NCI-H1694 treated with DMSO at 0.1 percent for 48 hours (cell line): Measurements from ENCODE around the gene PHF23.
"Not testable (repeated sequence)": the region's sequence is repeated elsewhere in the genome, so short reads cannot be mapped to it uniquely, and the experiment has no call there.

Experiments
- DNase-seq: peaks from one replicate; lab custom pipeline; 2025; lab: John Stamatoyannopoulos, UW

The PHF23 gene

DNA sequence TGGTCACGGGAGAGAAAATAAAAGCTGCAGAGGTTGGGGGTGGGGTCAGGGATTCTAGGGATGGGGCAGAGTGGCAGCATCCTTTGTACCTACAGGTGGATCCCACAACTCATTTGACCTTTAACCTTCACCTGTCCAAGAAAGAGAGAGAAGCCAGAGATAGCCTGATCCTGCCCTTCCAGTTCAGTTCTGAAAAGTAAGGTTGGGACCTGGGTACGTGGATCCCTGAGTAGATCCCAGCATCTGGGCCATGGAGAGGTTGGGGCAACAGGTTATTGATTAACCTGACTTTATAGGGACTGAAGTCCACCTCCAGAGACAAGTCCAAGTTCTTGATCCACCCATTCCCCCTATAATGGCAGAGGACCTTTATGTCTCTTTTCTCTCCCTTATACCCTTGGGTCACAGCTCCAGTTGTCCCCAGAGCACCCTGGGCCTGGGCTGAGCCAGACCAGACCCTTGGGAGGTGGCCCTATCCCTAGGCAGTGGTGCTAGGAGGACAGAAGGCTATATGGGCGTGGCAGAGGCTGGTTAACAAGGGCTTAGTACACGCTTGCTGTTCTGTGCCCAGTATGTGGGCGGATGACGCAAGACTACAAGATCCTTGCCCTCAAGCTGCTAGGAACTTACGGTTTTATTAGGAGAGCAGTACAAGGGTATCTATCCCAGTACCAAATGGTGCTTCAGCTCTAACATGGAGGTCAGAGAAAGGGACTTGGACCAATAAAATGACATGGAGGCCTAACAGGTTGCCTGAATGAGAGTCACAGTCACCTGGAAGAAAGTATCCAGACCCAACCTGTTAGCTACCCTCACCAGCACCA lies 19.7 kb upstream of the PHF23 start:
- no peak for DNase-seq

DNA sequence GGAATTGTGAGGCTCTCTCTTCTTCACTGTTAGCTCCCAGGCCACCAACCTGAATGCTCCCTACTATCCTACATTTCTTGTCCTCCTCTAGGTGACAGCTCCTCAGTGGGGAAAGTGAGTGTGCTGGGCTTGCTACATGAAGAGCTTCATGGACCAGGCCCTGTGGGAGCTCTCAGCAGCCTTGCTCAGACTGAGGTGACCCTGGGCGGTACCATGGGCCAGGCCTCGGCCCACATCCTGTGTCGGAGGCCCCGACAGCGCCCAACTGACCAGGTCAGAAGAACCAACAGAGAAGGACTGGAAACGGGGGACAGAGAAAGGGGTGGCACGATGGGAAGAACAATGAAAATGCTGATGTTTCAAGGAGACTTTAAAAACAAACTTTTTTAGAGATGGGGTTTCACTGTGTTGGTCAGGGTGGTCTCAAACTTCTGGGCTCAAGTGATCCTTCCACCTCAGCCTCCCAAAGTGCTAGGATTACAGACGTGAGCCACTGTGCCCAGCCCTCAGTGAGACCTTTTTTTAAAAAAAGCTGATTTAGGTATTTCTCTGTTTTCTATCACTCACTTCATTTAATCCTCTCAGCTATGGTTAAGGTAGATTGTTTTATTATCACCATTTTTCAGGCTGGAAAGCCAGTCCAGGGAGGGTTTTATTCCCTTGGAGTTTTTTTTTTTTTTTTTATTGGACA lies 17.7 kb upstream of the PHF23 start:
- no peak for DNase-seq

DNA sequence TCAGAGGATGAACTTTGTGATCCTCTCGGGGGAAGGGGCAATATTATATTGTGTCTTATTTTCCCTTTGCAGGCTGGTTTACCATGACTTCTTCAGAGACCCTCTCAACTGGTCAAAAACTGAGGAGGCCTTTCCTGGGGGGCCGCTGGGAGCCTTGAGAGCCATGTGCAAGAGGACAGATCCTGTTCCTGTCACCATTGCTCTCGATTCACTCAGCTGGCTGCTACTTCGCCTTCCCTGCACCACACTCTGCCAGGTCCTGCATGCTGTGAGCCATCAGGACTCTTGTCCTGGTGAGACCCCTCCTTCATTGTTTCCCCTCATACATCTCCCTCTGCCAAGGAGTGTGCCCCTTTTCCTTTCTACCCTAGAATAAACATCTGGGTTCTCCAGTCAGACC lies 15.3 kb upstream of the PHF23 start:
- no peak for DNase-seq

DNA sequence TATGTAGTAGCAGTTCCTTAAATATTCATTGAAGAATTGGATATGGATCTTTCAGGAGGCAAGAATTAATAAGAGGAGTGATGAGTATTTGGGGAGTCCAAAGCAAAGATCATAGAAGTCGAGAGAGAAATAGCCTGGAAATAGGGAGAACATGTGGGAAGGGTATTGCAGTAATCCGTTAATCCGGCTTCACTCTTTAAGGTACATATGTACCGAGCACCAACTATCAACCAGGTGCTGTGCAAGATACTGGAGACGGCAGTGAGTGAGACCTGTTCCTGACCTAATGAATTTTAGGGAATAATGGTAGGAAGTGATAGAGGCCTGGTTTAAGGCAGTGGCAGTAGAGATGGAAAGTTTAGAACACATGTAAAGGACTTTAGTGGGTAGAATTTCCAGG lies 13.8 kb upstream of the PHF23 start:
- DNase-seq = no peak

DNA sequence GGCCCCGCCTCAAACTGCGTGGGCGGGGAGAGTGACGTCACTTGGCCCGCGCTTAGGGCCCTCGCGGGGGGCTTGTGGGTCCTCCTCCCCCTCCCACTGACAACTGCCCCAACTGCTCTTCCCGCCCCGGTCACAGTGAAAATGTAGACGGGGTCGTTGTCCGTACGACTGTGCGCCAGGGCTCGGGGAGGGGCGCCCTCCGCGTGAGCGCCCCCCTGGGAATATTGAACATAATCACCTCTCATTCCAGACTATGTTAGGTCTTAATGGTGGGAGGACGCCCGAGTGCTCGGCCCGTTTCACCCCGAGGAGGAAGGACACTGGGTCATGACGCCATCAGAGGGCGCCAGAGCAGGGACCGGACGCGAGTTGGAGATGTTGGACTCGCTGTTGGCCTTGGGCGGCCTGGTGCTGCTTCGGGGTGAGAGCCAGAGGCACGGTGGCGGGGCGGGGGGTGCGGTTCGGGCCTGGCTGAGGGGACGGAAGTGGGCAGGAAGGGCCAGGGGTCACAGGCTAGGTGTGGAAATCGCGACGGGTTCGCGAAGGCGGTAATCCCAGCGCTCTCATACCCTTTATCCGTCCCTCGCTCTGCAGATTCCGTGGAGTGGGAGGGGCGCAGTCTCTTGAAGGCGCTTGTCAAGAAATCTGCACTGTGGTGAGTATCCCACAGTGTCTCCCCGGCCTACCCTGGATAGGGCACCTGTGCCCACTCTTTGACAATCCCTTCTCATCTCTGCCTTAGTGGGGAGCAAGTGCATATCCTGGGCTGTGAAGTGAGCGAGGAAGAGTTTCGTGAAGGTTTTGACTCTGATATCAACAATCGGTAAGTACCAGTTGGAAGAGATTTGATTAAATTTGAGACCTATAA lies 13.2 kb upstream of the PHF23 start, which contains the start of gene ELP5:
ELP5 (plus strand) TSS at position 40 of the 868 bp plus-strand sequence; CDS start at position 376, 336 bp downstream.
- DNase-seq = peak; percentile 93

DNA sequence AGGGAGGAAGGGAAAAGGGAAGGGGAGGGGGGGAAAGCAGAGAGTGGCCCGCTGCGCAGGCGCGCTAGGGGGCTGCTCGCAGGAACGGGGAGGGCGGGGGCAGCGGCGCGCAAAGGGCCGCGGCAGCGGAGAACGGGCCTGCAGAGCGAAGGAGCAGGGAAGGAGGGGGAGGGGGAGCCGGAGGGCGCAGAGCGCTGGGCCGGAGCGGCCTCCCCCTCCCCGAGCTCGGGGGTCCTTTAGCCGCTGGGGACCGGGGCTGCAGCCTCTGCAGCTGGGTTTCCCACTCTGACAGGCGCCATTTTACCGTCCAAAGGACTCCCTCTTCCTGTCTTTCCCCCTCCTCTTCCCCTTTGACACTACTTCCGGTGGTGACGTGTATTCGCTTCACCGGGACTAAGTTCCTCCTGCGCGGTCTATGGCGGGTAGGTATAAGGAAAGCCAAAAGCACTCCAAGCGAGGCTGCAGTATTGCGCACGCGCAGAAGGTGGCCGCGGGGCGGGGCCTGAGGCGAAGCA lies 12.5 kb upstream of the PHF23 start, which contains the start of gene CTDNEP1:
CTDNEP1 (minus strand) TSS at position 74 of the 515 bp plus-strand sequence. CDS start 438 bp downstream, outside the sequence.
- DNase-seq = peak; percentile 99

DNA sequence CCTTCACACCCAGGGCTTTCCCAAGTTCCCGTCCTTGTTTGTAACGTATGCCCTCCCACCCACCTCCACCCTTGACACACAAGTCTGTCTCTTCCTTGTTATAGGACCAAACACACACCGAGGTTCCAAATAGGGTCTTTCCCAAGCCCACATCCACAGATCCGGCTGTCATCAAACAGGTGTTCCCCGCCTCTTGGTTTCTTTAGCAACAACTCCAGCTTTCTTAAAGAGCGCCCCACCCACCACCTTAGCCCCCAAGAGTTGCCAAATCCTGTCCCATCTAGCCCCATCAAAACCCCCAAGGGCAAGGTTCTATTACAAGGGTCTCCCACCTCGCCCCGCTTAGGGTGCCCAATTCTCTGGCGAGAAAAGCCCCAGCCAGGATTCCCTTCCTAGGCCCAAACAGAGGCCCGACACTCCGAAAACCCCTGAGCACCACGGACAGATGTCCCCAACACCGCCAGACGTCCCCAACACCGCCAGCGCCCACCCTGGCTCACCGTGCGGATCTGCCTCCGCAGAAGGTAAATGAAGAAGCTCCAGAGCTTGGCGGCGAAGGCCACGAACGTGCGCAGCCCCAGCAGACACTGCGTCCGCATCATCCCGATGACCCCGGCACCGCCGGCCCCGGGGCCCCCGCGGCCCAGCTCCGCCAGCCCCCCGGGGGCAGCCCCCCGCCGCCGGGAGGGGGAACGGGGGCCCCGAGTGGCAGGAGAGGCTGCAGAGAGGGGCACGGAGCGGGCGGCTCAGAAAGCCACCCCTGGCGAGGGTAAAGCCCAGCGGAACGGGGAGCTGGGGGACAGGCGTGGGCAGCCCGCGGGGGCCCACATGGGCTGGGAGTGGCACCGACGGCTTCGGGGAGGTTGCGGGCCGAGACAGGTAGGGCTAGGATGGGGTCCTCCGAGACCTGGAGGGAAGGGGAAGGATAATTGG lies 11.7 kb upstream of the PHF23 start:
- no peak for DNase-seq

DNA sequence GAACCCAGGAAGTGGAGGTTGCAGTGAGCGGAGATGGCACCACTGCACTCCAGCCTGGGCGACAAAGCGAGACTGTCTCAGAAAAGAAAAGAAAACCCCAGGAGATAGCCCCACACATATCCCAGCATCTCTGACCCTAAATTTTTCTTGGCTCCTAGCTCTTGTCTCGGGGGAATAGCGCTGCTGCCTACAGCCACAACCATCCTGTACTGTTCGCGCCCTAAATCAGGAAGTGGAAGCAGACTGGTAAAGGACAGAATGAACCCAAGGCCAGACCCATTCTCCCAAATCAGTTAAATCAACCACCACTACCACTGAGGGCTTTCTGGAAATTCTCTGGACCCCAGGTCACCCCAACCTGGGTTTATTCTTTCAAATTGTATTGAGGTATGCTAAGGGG lies 10.6 kb upstream of the PHF23 start:
- DNase-seq = no peak

DNA sequence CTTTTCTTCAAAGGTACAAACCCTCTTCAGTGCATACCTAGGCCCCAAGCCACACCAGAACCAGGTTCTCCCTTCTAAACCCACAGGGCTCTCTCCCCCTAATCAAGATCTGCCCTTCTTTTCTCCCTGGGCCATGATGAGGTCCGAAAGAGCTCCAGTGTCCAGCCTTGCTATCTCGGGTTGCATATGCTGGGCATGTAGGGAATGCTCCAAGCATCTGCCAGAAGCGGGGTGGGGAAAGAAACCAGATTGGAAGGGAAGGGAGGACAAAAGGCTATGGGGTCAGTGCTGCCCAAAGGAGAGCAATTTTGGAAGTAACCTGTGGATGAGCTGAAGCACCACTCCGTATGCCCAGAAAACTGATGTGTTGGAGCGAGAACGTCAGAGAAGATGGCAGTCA lies 10.0 kb upstream of the PHF23 start:
- DNase-seq = no peak

DNA sequence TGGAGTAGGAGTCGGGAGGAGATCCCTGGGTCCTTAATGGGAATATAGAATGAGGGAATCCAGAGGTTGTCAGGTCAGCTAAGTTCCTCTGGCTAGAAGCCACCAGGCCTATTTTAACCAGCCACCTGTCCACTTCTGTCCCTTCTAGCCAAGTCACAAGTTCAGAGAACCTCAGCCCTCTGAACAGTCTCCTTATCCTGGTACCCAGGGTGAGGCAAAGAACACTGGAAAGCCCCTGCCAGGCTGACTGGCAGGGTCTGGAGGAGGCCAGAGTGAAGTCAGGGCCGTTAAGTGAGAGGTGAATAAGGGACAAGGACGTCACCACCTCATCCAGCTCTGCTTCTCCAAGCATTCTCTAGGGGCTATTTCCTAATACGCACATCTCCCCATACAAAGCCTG lies 9.5 kb upstream of the PHF23 start:
- no peak for DNase-seq

DNA sequence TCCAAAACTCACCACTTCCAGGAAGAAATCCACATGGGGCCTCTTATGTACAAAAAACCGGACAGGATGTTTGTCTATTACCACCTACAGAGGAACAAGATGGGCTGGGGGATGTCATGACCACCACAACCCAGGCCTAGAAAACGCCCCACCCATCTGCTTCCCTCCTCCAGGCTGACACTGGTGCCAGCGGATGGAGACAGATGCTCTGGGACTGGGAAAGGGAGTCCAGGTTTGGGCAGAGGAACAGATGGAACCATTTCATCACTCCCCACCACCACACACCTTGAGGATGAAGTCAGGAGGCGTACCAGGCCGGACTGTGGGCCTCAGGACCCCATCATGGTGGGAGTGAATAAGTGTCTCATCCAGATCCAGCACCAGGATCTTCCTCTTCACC lies 7.5 kb upstream of the PHF23 start:
- DNase-seq = no peak

DNA sequence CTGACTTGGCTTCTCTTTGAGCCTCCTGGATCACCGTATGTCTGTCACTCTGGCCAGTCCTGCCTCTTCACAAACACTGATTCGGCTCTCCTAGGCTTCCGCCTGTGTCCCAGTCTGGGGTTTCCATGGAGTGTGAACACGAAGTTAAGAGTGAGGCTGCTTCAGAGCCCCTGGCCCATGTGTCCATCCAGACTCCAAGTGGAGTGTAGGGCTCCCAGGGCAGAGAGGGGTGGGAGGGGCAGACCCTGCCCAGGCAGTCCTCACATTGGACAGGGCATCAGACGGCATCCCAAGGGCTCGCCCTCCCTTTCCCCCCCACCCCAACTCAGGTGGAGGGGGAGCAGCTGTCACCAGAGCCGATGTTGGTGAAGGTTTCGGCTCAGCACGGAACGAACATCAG lies 4.6 kb upstream of the PHF23 start:
- not testable (repeated sequence) for DNase-seq

DNA sequence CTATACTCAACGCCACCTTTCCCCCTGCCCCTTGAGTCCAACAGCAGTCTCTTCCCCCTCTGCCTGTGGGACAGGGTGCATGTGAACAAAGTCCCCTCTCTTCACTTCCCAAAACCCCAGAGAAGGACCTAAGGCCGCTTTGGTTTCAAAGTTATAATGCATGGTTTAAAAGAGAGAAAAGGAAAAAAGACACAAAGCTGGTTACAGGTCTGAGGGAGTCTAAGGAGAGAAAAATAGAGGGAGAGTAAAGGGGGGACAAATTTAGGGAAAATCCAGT lies 4.1 kb upstream of the PHF23 start:
- no peak for DNase-seq

DNA sequence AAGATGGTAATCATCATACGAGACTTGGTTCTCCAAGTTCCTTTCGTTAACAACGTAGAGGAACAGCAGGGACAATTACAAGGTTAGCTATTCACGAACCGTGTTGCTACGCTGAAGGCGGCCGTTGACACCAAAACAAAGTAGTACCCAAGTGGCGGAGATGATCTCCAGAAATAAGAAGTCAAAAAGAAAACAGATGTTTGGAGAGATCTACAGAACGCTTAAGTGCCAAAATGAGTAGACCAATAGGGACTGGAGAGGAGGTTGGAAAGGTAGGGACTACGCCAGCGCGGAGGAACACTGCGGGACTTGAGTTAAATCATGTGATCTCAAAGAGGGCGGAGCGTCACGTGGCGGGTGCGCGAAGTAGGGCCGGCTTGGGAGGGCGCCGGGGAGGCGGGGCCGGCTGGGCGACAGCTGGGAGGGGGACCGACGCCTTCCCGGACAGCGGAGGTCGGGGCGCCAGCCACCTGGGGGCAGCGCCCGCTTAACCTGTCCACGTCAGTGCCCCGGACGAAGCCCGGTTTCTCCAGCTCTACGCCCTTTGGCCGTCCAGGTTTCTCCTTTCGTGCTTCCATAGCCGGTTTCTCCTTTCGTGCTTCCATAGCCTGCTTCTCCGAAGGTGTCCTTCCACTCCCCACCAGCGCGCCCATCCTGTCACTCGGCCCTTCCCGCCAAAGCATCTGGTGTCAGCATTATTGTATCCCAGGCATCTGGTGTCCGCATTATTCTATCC lies 3.6 kb upstream of the PHF23 start:
- DNase-seq = peak; percentile 92

DNA sequence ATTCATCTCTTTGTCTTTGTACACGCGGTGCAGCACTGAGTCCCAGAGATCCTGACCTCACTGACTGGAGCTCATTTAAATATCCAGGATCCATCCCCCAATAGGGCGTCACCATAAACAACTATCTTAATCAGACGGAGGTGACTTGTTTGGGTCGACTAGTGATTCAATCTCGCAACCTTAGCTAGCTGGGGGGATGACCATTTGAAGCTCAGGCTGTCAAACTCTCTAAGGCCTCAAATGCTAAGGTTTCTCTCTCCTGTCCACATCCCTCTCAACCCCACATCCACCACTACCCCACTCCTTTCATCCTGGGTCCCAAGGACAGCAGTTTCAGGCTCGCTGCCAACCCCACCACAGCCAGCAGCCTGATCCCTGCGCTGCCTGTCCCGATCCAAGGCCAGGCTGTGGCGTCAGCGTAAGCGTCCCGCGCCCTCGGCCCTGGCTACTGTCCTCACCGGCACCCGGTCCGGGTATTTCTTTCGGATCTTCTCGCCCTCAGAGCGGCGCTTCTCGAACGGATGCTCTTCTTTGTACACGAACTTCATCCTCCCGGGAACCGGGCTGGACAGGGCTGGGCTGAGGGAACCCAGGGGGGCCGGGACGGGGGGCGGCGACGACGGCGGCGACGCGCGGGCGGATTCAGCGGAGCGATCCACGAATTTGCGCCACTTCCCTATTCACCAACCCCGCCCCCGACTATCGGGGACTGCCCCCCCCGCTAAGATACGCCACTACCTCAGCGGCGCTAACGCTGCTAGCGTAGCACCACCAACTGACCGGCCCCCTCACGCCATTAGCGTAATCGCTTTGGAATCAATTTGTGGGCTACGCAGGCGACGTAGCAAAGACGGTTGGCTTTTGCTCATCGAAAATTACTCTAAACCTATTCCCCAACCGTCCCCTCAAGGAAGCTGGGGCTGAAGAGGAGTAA lies 2.8 kb upstream of the PHF23 start, which contains the start of gene GABARAP:
GABARAP (minus strand) TSS at position 667 of the 934 bp plus-strand sequence; CDS start at position 548, 119 bp downstream.
- peak; percentile 80 for DNase-seq

DNA sequence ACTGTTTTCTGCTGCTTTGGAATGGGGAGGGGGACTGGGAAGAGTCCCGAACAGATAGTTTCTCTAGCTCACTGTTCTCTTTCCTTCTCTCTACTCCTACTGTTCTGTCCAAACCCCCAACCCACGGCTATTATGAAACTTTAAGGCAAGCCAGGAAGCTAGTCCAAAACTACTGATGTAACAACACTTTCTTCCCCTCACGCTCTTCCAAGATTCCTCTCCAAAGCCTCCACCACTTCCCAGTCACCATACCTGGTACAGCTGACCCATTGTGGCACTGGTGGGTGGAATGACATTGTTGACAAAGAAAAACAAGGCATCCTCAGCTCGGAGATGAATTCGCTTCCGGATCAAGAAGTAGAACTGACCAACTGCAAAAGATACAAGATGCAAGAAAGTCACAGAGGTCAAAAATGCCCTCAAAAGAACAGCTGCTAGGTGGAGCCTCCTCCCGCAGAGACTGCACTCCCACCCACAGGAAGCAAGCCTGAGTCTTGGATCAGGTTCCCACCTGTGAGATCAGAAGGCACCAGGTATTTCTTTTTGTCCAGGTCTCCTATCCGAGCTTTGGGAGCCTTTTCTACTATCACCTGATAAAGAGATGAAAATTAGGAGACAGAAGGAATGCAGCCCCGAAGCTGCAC lies 2.0 kb upstream of the PHF23 start:
- DNase-seq = no peak

DNA sequence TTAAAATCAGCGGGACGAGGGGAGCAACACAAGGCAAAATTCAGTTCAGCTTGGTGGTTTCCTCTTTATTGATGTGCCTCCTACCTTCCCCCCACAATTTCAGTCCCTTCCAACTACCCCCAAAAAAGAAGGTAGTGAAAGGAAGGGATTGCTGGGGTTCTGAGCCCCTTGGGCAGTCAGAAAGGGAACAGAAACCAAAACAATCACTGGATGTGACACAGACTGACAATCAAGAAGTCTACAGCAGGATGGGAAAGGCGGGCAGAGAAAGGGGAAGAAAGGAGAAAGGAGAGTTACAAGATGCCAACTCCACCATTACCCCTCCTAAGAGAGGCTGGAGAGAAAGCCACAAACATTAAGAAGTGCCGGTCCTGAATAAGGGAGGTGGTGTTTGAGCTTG lies 1.1 kb upstream of the PHF23 start:
- no peak for DNase-seq

DNA sequence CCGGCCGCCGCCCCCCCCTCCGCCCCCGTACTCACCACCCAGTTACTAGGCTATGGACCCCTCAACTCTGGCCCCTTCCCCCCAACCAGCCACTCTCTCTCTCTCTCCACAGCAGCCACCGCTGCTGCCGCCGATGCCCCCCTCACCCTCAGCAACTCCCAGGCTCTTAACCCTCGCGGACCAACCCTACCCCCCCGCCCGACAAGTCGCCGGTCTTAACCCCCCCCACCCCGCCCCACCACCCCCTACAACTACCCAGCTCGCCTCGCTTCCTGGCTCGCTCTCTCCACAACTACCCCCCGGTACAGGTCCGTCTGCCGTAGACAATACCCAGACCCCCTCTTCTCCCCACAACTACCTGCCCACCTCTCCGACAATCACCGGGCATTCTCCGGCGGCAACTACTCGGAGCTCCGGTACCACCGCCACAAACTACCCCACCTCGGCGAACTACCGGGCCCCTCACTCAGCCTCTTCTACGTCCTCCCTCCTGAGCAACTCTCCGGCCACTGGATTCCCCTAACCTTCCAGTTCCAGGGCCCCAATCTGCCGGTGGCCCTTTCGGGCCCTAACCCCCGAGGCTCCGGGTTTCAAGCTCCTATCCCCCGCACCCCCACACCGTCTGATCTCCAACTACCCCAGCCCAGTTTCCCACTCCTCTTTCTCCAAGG lies 702 bp downstream of the PHF23 start:
- DNase-seq = no peak
